A549 (cell line): ENCODE results near the gene CLPSL1. TPM values are rescaled to one million over a fixed set of nuclear protein-coding genes. Genes with fewer than 3 reads are reported as not detected.

Experiments
- ATAC-seq, 2 experiments: fragments of 200-7000 bp in 1 of 2; fragments of >200 bp in 1 of 2; cut with Nextera tagmentation in 1 of 2; cut with Tn5 transposase in 1 of 2; 3 replicates each; pipeline versions ENCODE4 v1.8.0 to v1.9.1; 2018 to 2020; ENCODE audit warnings: mild to moderate bottlenecking in 1 of 2, moderate library complexity in 1 of 2
- CTCF ChIA-PET: fragments of 300-600 bp; sonication (Branson Sonifier 250); formaldehyde crosslinking; extraction: SDS; loops from one replicate; lab custom pipeline; 2021; ENCODE audit warnings: antibody characterized with exemption, inconsistent platforms; lab: Yijun Ruan, JAX
- POLR2A ChIA-PET: fragments of 350-600 bp; formaldehyde crosslinking; extraction: SDS; loops from one replicate; lab custom pipeline; 2021; ENCODE audit warnings: antibody characterized with exemption, inconsistent platforms; lab: Yijun Ruan, JAX
- DNase-seq, 2 experiments: peaks; one replicate each; pipeline versions ENCODE4 v3.0.0 to v3.0.0-alpha.2; 2011 to 2016; ENCODE audit warnings: low read depth in 1 of 2, low spot score in 1 of 2
- FAIRE-seq: peaks from 2 replicates; lab custom pipeline; 2011; peaks lifted over from hg19 to GRCh38; lab: Jason Lieb, UNC
- H3K27ac ChIP-seq, 2 experiments: fragments of >200 bp; sonication (Bioruptor Twin); formaldehyde crosslinking; 3 replicates each; pipeline ENCODE4 v1.5.1; 2016 to 2017
- H3K4me1 ChIP-seq: fragments of >200 bp; sonication (Bioruptor Twin); formaldehyde crosslinking; 3 replicates; pipeline ENCODE4 v1.6.1; 2016
- H3K4me2 ChIP-seq: fragments of >200 bp; sonication (Bioruptor Twin); formaldehyde crosslinking; 3 replicates; pipeline ENCODE4 v1.6.1; 2016
- H3K4me3 ChIP-seq: fragments of >200 bp; sonication (Bioruptor Twin); formaldehyde crosslinking; 3 replicates; pipeline ENCODE4 v1.5.1; 2016
- H3K9me3 ChIP-seq: fragments of >200 bp; sonication (Bioruptor Twin); formaldehyde crosslinking; 3 replicates; pipeline ENCODE4 v1.6.1; 2016
- BCL3 ChIP-seq: fragments of >200 bp; sonication (Bioruptor Twin); formaldehyde crosslinking; IDR thresholded peaks from 3 replicates; pipeline ENCODE4 v1.6.1; 2016
- CBX8 ChIP-seq: fragments of 200-600 bp; sonication (generic); IDR thresholded peaks from 2 replicates; pipeline ENCODE4 v1.6.1; 2016
- EHMT2 ChIP-seq: fragments of 200-600 bp; sonication (generic); IDR thresholded peaks from 2 replicates; pipeline ENCODE4 v1.6.1; 2016; ENCODE audit warnings: antibody characterized with exemption, low read depth, mild to moderate bottlenecking, moderate library complexity
- EP300 ChIP-seq, 2 experiments: fragments of >200 bp; sonication (Bioruptor Twin); formaldehyde crosslinking; IDR thresholded peaks; 2 replicates in 1 of 2; 3 replicates in 1 of 2; pipeline ENCODE4 v1.6.1; 2016 to 2017
- FOSB ChIP-seq: fragments of 250-450 bp; sonication (Bioruptor Pico); IDR thresholded peaks from 2 replicates; pipeline ENCODE4 v1.5.0; 2020; ENCODE audit warnings: mild to moderate bottlenecking, moderate library complexity
- FOSL2 ChIP-seq, 2 experiments: fragments of 450-650 bp in 1 of 2; fragments of >200 bp in 1 of 2; sonication (Bioruptor Twin) in 1 of 2; formaldehyde crosslinking; IDR thresholded peaks; 2 replicates each; pipeline versions ENCODE4 v1.5.0 to v1.6.1; 2016 to 2020; ENCODE audit warnings: mild to moderate bottlenecking in 1 of 2, moderate library complexity in 1 of 2
- FOXS1 ChIP-seq: fragments of 250-450 bp; sonication (Bioruptor Pico); IDR thresholded peaks from 2 replicates; pipeline ENCODE4 v1.5.0; 2020; ENCODE audit warnings: mild to moderate bottlenecking, moderate library complexity
- GATA3 ChIP-seq: IDR thresholded peaks from 2 replicates; pipeline ENCODE4 v1.6.1; 2012; ENCODE audit warnings: borderline replicate concordance
- HDAC2 ChIP-seq: fragments of 200-600 bp; sonication (generic); IDR thresholded peaks from 2 replicates; pipeline ENCODE4 v1.6.1; 2016
- HES2 ChIP-seq: fragments of >200 bp; sonication (Bioruptor Twin); formaldehyde crosslinking; IDR thresholded peaks from 2 replicates; pipeline ENCODE4 v1.6.1; 2016
- HOXB5 ChIP-seq: fragments of 250-450 bp; sonication (Bioruptor Pico); IDR thresholded peaks from 2 replicates; pipeline ENCODE4 v1.5.0; 2020; ENCODE audit warnings: mild to moderate bottlenecking, moderate library complexity
- JUNB ChIP-seq: fragments of >200 bp; sonication (Bioruptor Twin); formaldehyde crosslinking; IDR thresholded peaks from 2 replicates; pipeline ENCODE4 v1.6.1; 2016
- MAFK ChIP-seq: fragments of 450-650 bp; IDR thresholded peaks from 2 replicates; pipeline ENCODE4 v1.6.1; 2014; ENCODE audit not compliant: partially characterized antibody
- NPAS2 ChIP-seq: fragments of 250-450 bp; sonication (Bioruptor Pico); IDR thresholded peaks from 2 replicates; pipeline ENCODE4 v1.8.0; 2022; ENCODE audit warnings: mild to moderate bottlenecking, moderate library complexity, borderline replicate concordance
- PHF8 ChIP-seq: fragments of 200-600 bp; sonication (generic); IDR thresholded peaks from 2 replicates; pipeline ENCODE4 v1.6.1; 2016; ENCODE audit warnings: low read depth, mild to moderate bottlenecking, antibody characterized with exemption, moderate library complexity, borderline replicate concordance
- RAD21 ChIP-seq, 2 experiments: fragments of >200 bp in 1 of 2; sonication (Bioruptor Twin) in 1 of 2; formaldehyde crosslinking in 1 of 2; IDR thresholded peaks in 1 of 2; conservative IDR thresholded peaks in 1 of 2; 2 replicates in 1 of 2; 3 replicates in 1 of 2; pipeline ENCODE4 v1.6.1; 2012 to 2018; ENCODE audit warnings: inconsistent platforms in 1 of 2
- SMC3 ChIP-seq: fragments of >200 bp; sonication (Bioruptor Twin); formaldehyde crosslinking; IDR thresholded peaks from 3 replicates; pipeline ENCODE4 v1.6.1; 2018; ENCODE audit warnings: inconsistent platforms
- SREBF2 ChIP-seq: fragments of 450-650 bp; IDR thresholded peaks from 2 replicates; pipeline ENCODE4 v1.6.1; 2014; ENCODE audit warnings: mild to moderate bottlenecking, moderate library complexity
- ZSCAN20 ChIP-seq: fragments of 250-450 bp; sonication (Bioruptor Pico); IDR thresholded peaks from 2 replicates; pipeline ENCODE4 v1.8.0; 2022; ENCODE audit warnings: mild to moderate bottlenecking, moderate library complexity
- whole genome bisulfite sequencing: methylation state at CpG from one replicate; pipeline ENCODE4 v1.1.6; 2017; ENCODE audit errors: missing lambda C conversion rate; 5-methylcytosine and 5-hydroxymethylcytosine counted together
- polyA plus RNA-seq, 4 experiments: library from polyadenylated mRNA; depleted of rRNA in 3 of 4; stranded (reverse); fragments of >200 nt; fragmentation: RNase III in 1 of 4; extraction: RNeasy Plus Mini Kit Qiagen cat#74134 plus additional on column Dnase treatment in 1 of 4; gene quantifications; 2 replicates in 3 of 4; 3 replicates in 1 of 4; pipeline ENCODE4 v1.2.3, GENCODE V29; 2011 to 2017
- TF ChIP-seq, protein P1 (sequence below): IDR thresholded peaks from 2 replicates; pipeline ENCODE4 v1.6.1; 2012
- TF ChIP-seq, protein P2 (sequence below): fragments of 450-650 bp; IDR thresholded peaks from 2 replicates; pipeline ENCODE4 v1.6.1; 2014; ENCODE audit warnings: antibody characterized with exemption
- TF ChIP-seq, protein P3 (sequence below): IDR thresholded peaks from 2 replicates; pipeline ENCODE4 v1.6.1; 2012; ENCODE audit warnings: low read depth, borderline replicate concordance
- TF ChIP-seq, protein P4 (sequence below): fragments of 250-450 bp; sonication (Bioruptor Pico); IDR thresholded peaks from 2 replicates; pipeline ENCODE4 v1.5.0; 2021; ENCODE audit warnings: mild to moderate bottlenecking, moderate library complexity, borderline replicate concordance

The CLPSL1 gene
- polyA plus RNA-seq, 2 of the 4 experiments (the other 2 are of a cell fraction) = not detected

DNA sequence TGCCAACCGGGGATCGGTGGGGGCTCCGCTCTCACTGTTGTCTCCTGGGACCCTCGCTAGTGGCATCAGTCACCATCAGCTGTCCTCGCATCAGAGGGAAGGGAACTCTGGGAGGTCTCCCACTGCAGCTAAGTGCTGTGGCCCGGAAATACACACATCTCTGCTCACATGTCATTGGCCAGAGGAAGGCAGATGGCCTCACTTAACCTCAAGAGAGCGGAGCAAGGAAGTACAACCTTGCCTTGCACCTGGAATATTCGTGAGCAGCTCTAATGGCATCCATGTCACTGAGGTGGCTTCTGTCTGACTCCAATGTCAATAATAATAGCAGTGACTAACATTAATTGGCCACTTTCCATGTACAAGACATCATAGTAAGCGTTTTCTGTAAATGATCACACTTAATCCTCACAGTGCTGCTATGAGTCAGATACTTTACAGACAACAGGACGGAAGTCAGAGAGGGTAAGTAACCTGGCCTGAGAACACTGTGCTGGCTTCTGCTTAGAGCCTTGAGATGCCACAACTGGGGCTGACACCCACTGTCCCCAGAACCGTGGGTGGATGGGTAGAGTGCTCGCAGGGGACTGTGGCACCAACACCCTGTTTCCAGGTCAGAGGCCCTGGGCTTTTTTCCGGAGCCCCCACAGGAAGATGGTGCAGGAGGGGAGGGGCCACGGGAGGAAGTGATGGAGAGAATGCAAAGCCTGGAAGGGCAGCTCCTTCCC lies 30.3 kb downstream of the CLPSL1 start:
- ChIA-PET POLR2A (no interaction called here), CTCF (no interaction called here)
- WGBS = 25% methylated on average over 14 of the region's 14 CpGs
- peak; percentile 72 for FAIRE-seq
- peak; percentile 31 to 78 for DNase-seq
- H3K4me2 ChIP-seq = peak overlapping the region; percentile 64
- peak overlapping the region; percentile 75 to 79 for H3K27ac ChIP-seq
- peak; percentile 93 to 94 for ATAC-seq
- TF ChIP-seq GATA3 (no peak), BCL3 (no peak), ZSCAN20 (CRISPR knock-in tag) (no peak), FOSB (CRISPR knock-in tag) (no peak), CBX8 (no peak), FOXS1 (CRISPR knock-in tag) (no peak), RAD21 (conservative IDR thresholded peaks at IDR 0.05 in 1 of 2, IDR thresholded peaks at IDR 0.05 in 1 of 2) (no peak), SREBF2 (no peak), EHMT2 (no peak), SMC3 (no peak), JUNB (peak; percentile 46), FOSL2 (IDR thresholded peaks at IDR 0.05) (0 out of 2 replicates have a peak, but pooled peaks have one; percentile 31), FOSL2 (CRISPR knock-in tag; IDR thresholded peaks at IDR 0.05) (peak; percentile 66), MAFK (peak; percentile 52), NPAS2 (CRISPR knock-in tag) (no peak), HES2 (no peak)
- TF ChIP-seq, protein P1, sequence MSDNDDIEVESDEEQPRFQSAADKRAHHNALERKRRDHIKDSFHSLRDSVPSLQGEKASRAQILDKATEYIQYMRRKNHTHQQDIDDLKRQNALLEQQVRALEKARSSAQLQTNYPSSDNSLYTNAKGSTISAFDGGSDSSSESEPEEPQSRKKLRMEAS = 0 out of 2 replicates have a peak, but pooled peaks have one; percentile 22
- TF ChIP-seq, protein P2, sequence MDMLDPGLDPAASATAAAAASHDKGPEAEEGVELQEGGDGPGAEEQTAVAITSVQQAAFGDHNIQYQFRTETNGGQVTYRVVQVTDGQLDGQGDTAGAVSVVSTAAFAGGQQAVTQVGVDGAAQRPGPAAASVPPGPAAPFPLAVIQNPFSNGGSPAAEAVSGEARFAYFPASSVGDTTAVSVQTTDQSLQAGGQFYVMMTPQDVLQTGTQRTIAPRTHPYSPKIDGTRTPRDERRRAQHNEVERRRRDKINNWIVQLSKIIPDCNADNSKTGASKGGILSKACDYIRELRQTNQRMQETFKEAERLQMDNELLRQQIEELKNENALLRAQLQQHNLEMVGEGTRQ = no peak
- TF ChIP-seq, protein P3, sequence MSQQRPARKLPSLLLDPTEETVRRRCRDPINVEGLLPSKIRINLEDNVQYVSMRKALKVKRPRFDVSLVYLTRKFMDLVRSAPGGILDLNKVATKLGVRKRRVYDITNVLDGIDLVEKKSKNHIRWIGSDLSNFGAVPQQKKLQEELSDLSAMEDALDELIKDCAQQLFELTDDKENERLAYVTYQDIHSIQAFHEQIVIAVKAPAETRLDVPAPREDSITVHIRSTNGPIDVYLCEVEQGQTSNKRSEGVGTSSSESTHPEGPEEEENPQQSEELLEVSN = no peak
- TF ChIP-seq, protein P4, sequence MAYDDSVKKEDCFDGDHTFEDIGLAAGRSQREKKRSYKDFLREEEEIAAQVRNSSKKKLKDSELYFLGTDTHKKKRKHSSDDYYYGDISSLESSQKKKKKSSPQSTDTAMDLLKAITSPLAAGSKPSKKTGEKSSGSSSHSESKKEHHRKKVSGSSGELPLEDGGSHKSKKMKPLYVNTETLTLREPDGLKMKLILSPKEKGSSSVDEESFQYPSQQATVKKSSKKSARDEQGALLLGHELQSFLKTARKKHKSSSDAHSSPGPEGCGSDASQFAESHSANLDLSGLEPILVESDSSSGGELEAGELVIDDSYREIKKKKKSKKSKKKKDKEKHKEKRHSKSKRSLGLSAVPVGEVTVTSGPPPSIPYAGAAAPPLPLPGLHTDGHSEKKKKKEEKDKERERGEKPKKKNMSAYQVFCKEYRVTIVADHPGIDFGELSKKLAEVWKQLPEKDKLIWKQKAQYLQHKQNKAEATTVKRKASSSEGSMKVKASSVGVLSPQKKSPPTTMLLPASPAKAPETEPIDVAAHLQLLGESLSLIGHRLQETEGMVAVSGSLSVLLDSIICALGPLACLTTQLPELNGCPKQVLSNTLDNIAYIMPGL = no peak
- H3K4me1 ChIP-seq = peaks cover 20% of the 10 kb centered on the region
- H3K4me3 ChIP-seq = peak overlapping the region; percentile 16; the same call in 2 of the 3 replicates
- H3K9me3 ChIP-seq = no peaks in the 10 kb centered on the region

- FAIRE-seq (no peak), DNase-seq (no peak), ATAC-seq (no peak)
- Histone ChIP-seq H3K4me1 (peaks cover 20% of the 10 kb centered on the region), H3K4me3 (peak overlapping the region; percentile 16; the same call in 2 of the 3 replicates), H3K27ac (peak overlapping the region; percentile 75 to 79), H3K4me2 (peak overlapping the region; percentile 64), H3K9me3 (no peaks in the 10 kb centered on the region)
- POLR2A ChIA-PET = no interaction called here
- WGBS = 85% methylated on average over 4 of the region's 6 CpGs
- TF ChIP-seq CBX8 (no peak), PHF8 (no peak), EP300 (IDR thresholded peaks at IDR 0.05) (no peak), HOXB5 (CRISPR knock-in tag) (no peak), HDAC2 (no peak)
- TF ChIP-seq, protein P4 = no peak
- TF ChIP-seq, protein P1 = no peak
- CTCF ChIA-PET = interaction anchor here (0.5 kb wide), 1 partner anchor 1861 kb away, joined by 4 read pairs; no protein-coding TSS in a partner anchor
Measured at GRCh38 chr6:35811699-35811995, 30.8 kb downstream of the CLPSL1 start.
